Hematopoietic multipotent progenitor cell treated with erythropoietin and hydrocortisone succinate and interleukin-3 and kit ligand, for 15 days (in vitro differentiated cells): ENCODE data around the gene SLC2A2.
"Not testable (repeated sequence)": the region's sequence is repeated elsewhere in the genome, so short reads cannot be mapped to it uniquely, and the experiment has no call there.

Experiments used
- DNase-seq: peaks from one replicate; pipeline ENCODE4 v3.0.0-alpha.2; 2015; ENCODE audit warnings: low spot score

Gene SLC2A2

DNA sequence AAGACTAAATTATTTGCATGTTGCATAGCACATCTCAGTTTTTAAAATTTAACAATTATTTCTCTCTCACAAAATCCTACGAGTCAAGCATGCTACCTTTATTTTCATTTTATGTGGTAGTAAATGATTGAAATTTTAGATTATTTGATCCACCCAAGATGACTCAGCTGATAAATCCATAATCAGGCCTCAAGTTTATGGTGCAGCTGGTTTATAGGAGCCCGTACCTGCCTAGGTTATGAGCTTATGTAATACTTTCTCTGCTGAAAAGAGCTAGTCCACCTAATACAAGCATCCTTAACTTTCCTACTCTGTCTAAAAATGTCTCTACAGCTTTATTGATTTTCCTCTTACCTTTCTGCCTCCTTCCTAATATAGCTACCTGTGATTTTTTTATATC, 41.2 kb downstream of the SLC2A2 start:
- DNase-seq = no peak

- no peak for DNase-seq
Observed at GRCh38 chr3:170982733-170983132, 43.8 kb downstream of the SLC2A2 start.

- DNase-seq = no peak
Observed at GRCh38 chr3:170980399-170980798, 46.1 kb downstream of the SLC2A2 start.

- no peak for DNase-seq
Observed at GRCh38 chr3:170977949-170978745, 48.4 kb downstream of the SLC2A2 start.

GRCh38 chr3:170976190-170976519, 50.4 kb downstream of the SLC2A2 start:
- no peak for DNase-seq

- DNase-seq = no peak
Observed at GRCh38 chr3:170975283-170976189, 51.0 kb downstream of the SLC2A2 start.

GRCh38 chr3:170974872-170975271, 51.6 kb downstream of the SLC2A2 start:
- no peak for DNase-seq

DNA sequence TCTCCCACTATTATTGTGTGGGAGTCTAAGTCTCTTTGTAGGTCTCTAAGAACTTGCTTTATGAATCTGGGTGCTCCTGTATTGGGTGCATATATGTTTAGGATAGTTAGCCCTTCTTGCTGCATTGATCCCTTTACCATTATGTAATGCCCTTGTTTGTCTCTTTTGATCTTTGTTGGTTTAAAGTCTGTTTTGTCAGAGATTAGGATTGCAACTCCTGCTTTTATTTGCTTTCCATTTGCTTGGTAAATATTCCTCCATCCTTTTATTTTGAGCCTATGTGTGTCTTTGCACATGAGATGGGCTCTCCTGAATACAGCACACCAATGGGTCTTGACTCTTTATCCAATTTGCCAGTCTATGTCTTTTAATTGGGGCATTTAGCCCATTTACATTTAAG, 53.6 kb downstream of the SLC2A2 start:
- not testable (repeated sequence) for DNase-seq

DNA sequence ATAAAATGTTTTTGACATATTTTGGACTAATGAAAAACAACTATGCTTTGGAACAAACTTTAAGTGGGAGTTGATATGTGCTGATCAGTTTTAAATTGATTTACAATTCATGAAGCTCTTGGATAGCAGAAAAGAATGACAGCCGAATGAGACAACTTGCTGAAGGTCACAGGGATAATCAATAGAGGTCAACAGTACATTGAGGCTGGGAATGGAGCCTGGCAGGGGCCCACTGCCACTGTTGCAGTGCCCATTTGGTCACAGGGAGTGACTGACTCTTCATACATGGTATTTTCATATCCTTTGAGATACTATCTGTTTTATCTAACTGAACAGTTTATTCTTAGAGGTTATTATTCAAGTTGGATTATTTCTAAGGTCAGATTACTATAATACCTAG, 59.4 kb downstream of the SLC2A2 start:
- DNase-seq = no peak

- DNase-seq = no peak
Observed at GRCh38 chr3:170966495-170966894, 60.0 kb downstream of the SLC2A2 start.

- DNase-seq = no peak
Observed at GRCh38 chr3:170962411-170962810, 64.1 kb downstream of the SLC2A2 start.

GRCh38 chr3:170961616-170962400, 64.7 kb downstream of the SLC2A2 start:
- peak; percentile 5 for DNase-seq

DNA sequence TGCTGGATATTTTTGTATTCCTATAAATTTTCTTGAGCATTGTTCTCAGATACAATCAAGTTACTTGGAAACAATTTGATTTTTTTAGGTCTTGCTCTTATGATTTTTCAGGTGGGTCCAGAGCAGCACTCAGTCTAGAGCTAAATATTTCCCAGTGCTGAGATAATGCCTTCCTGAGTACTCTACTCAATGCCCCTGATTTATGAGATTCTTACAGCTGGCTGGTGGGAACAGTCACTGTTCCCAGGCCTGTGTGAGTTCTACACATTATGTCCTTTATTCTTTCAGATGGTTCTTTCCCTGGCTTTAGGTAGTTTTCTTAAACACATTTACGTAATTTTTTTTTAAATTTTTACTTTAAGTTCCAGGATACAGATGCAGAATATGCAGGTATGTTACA, 67.1 kb downstream of the SLC2A2 start:
- no peak for DNase-seq

DNA sequence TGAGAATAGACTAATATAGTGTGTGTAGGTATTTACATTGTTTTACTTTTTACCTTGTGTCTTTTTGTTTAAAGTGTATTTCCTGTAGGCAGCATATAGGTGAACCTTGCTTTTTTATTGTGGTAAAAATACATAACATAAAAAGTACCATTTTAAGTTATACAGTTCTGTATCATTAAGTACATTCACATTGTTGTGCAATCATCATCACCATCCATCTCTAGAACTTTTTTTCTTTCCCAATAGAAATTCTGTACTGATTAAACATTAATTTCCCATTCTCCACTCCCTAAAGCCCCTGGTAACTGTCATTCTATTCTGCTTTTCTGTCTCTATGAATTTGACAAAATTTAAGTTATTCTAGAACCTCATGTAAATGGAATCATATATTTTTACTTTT, 69.9 kb downstream of the SLC2A2 start:
- no peak for DNase-seq

DNA sequence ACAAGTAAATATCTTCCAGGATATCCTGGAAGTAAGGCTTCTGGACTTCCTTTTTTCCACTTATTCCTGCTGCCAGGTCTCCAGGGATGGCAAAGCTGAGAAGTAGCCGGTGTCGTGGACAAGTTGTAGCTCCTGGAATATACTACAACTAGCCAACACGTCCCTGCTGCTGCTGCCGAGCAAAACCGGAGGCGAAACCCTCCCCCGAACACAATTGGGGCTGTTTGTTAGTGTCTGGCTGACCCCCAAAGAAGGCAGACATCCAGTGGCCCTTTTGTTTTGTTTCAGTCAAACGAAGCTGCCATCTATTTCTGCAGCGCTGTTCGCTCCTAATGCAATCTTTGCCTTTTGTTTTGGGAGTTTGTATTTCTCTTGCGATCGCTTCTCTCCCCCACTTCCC, 72.8 kb downstream of the SLC2A2 start:
- no peak for DNase-seq

GRCh38 chr3:170953229-170953628, 73.3 kb downstream of the SLC2A2 start:
- DNase-seq = no peak

DNA sequence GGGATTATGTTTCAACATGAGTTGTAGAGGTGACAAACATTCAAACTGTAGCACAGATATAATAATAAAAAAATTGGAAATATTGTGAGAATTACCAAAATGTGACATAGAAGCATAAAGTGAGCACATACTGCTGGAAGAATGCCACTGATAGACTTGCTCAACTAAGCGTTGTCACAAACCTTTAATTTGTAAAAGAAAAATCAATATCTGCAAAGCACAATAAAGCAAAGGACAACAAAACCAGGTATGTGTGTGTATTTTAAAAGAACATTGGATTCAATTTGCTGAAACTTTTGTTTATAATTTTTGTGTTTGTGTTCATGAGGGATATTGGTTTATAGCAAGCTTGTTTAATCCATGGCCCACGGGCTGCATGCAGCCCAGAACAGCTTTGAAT, 77.3 kb downstream of the SLC2A2 start:
- no peak for DNase-seq

DNA sequence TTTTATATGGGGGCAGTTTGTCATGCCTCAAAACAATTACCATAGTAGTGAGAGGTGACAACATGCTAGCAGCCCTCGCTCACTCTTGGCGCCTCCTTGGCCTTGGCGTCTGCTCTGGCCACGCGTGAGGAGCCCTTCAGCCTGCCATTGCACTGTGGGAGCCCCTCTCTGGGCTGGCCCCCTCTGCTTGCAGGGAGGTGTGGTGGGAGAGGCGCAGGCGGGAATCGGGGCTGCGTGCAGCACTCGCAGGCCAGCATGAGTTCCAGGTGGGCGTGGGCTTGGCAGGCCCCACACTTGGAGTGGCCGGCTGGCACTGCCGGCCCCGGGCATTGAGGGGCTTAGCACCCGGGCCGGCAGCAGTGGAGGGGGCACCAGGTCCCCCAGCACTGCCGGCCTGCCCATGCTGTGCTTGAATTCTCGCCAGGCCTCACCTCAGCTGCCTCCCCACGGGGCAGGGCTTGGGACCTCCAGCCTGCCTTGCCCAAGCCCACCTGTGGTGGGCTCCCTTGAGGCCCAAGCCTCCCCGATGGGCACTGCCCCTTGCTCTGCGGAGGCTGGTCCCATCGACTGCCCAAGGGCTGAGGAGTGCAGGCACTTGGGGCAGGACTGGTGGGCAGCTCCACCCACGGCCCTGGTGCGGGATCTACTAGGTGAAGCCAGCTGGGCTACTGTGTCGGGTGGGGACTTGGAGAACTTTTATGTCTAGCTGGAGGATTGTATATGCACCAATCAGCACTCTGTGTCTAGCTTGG, 79.3 kb downstream of the SLC2A2 start:
- no peak for DNase-seq
